Gastrocnemius medialis (tissue), 4 donors: Measurements from ENCODE around the gene ANKS1B. TPM values are rescaled to one million over a fixed set of nuclear protein-coding genes. Genes with fewer than 3 reads are reported as not detected.

ENCODE experiments used
- ATAC-seq, 2 donors: fragments of 150-250 bp; one replicate each; pipeline ENCODE4 v1.9.1; 2016
- DNase-seq, 2 donors: peaks; one replicate each; pipeline ENCODE4 v3.0.0-alpha.2; 2019
- H3K27ac ChIP-seq, 4 donors: fragments of 200-600 bp; sonication (generic); 1 replicate in 1 of 4; 2 replicates in 3 of 4; pipeline ENCODE4 v1.5.1; 2016 to 2018; ENCODE audit warnings: mild to moderate bottlenecking in 2 of 4, moderate library complexity in 1 of 4
- H3K27me3 ChIP-seq, 3 donors: fragments of 200-600 bp; sonication (generic) in 2 of 3; 1 replicate in 1 of 3; 2 replicates in 2 of 3; pipeline versions ENCODE4 v1.5.1 to v1.6.0; 2016 to 2019; ENCODE audit warnings: mild to moderate bottlenecking in 1 of 3, moderate library complexity in 1 of 3
- H3K36me3 ChIP-seq, 2 donors: fragments of 200-600 bp; sonication (generic) in 1 of 2; one replicate each; pipeline ENCODE4 v1.5.1; 2017 to 2018
- H3K4me1 ChIP-seq, 2 donors: fragments of 200-600 bp; sonication (generic) in 1 of 2; one replicate each; pipeline ENCODE4 v1.5.1; 2016 to 2017; ENCODE audit warnings: mild to moderate bottlenecking in 2 of 2
- H3K4me3 ChIP-seq, 4 donors: fragments of 200-600 bp; sonication (generic) in 3 of 4; 1 replicate in 1 of 4; 2 replicates in 3 of 4; pipeline ENCODE4 v1.5.1; 2016 to 2019; ENCODE audit warnings: mild to moderate bottlenecking in 2 of 4
- H3K9me3 ChIP-seq, 3 donors: fragments of 200-600 bp; sonication (generic) in 2 of 3; 1 replicate in 1 of 3; 2 replicates in 2 of 3; pipeline ENCODE4 v1.5.1; 2016 to 2019
- POLR2A ChIP-seq, 2 donors: fragments of 450-650 bp; IDR thresholded peaks; one replicate each; pipeline ENCODE4 v1.6.1; 2017; ENCODE audit warnings: antibody characterized with exemption in 2 of 2, mild to moderate bottlenecking in 2 of 2, moderate library complexity in 2 of 2
- in situ Hi-C, 4 donors: fragments of 200-750 bp; cut with MboI; loops; one replicate each; pipeline versions ENCODE4 v1.15.0 to v1.8.0; 2017; ENCODE audit warnings: low sequenced_read_pairs in 4 of 4
- intact Hi-C: fragments of 100-400 bp; cut with DNase I; formaldehyde crosslinking; loops from one replicate; pipeline ENCODE4 v1.15.1; 2023; ENCODE audit warnings: low total_unique reads
- total RNA-seq, 4 donors: library from RNA; depleted of rRNA; stranded (reverse); fragments of >200 nt; gene quantifications; one replicate each; pipeline versions ENCODE4 v1.1.0 to v1.2.3, GENCODE V29; 2016
- TF ChIP-seq, protein P1 (sequence below), 5 experiments: fragments of 450-650 bp in 3 of 5; fragments of 200-600 bp in 2 of 5; sonication (generic) in 2 of 5; IDR thresholded peaks in 4 of 5; conservative IDR thresholded peaks in 1 of 5; 1 replicate in 4 of 5; 2 replicates in 1 of 5; pipeline ENCODE4 v1.5.1; 2016 to 2019; ENCODE audit warnings: antibody characterized with exemption in 5 of 5, mild to moderate bottlenecking in 3 of 5, moderate library complexity in 3 of 5

Gene ANKS1B
- total RNA-seq, 4 donors from 2014 or later = 3.9 to 14.5 (median 5.7) TPM

DNA sequence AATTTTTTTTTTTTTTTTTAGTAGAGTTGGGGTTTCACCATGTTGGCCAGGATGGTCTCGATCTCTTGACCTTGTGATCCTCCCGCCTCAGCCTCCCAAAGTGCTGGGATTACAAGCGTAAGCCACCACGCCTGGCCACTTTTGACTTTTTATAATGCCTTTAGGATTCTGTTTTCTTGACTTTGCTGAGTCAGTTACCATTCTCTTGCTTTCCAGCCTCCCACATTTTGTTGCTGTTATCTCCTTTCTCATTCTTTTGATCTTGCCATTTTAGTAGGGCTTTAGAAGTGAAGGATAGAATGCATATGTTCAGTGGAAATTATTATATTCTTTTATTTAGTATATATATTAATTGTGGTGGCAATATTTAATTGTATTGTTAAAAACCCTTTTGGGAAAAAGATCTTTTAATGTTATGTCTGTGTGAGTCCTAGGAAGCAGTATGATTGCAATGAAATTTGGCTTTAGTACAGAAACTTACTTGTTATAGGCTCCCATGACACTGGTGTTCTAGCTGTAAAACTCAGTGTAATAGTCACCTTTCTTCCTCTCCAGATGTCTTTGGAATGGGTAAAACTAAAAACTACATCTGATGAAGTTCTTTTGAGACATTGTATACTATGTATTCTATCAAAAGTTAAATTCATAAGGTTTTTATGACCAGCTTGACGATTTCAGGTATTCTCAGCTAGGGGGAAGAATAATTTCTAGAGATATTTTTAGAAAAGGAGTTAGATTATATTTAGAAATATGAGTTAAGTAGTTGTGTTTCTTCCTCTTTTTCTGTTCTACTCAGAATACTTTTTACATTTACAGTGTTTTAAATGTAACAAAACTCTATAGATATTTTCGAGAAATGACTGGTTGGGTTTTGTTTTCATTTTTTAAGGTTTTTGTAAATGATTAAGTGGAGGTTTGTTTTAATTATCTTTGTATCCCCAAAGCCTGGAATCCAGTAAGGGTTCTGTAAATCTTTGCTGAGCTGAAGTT is 1264.9 kb downstream of the ANKS1B start:
- DNase-seq (no peak), ATAC-seq (no peak)
- in situ Hi-C loops (loop anchor here in 2 of 4 donors (25.0 kb wide), 1 partner anchor 267 kb away; no protein-coding TSS in a partner anchor), intact Hi-C loops (no loop called here)
- Histone ChIP-seq H3K27ac (no peak overlapping the region), H3K9me3 (no peaks in the 10 kb centered on the region), H3K4me3 (no peak overlapping the region), H3K36me3 (peaks cover 0 to 21% of the 10 kb centered on the region in 2 donors), H3K4me1 (no peaks in the 10 kb centered on the region), H3K27me3 (no peaks in the 10 kb centered on the region)
- TF ChIP-seq POLR2A (IDR thresholded peaks at IDR 0.05) = no peak
- TF ChIP-seq, protein P1, sequence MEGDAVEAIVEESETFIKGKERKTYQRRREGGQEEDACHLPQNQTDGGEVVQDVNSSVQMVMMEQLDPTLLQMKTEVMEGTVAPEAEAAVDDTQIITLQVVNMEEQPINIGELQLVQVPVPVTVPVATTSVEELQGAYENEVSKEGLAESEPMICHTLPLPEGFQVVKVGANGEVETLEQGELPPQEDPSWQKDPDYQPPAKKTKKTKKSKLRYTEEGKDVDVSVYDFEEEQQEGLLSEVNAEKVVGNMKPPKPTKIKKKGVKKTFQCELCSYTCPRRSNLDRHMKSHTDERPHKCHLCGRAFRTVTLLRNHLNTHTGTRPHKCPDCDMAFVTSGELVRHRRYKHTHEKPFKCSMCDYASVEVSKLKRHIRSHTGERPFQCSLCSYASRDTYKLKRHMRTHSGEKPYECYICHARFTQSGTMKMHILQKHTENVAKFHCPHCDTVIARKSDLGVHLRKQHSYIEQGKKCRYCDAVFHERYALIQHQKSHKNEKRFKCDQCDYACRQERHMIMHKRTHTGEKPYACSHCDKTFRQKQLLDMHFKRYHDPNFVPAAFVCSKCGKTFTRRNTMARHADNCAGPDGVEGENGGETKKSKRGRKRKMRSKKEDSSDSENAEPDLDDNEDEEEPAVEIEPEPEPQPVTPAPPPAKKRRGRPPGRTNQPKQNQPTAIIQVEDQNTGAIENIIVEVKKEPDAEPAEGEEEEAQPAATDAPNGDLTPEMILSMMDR (IDR thresholded peaks at IDR 0.05 in 4 of 5, conservative IDR thresholded peaks at IDR 0.05 in 1 of 5) = no peak

DNA sequence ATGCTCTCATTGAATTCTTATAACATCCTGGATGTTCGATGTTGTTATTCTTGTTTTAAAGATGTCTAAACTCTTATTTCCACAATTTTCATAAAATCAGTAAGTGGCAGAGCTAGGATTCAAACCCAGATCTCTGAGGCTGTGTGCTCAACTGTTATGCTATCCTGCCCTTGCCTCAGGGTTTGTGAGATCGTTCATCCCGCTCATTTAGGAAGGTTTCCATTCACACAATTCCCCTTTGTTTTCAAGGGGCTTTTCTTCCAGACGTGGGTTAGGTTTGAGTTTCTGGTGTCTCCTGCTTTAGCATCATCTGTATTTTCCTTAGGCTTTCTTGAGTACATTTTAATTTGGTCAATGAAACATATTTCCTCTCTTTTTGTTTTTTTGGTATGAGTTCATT is 1270.3 kb downstream of the ANKS1B start:
- Histone ChIP-seq H3K9me3 (no peaks in the 10 kb centered on the region), H3K27me3 (no peaks in the 10 kb centered on the region), H3K4me1 (no peaks in the 10 kb centered on the region), H3K36me3 (peaks cover 0 to 23% of the 10 kb centered on the region in 2 donors), H3K27ac (no peak overlapping the region), H3K4me3 (no peak overlapping the region)
- in situ Hi-C loops = loop anchor here in 2 of 4 donors (25.0 kb wide), 1 partner anchor 273 kb away; no protein-coding TSS in a partner anchor
- TF ChIP-seq POLR2A (IDR thresholded peaks at IDR 0.05) = no peak
- TF ChIP-seq, protein P1 (IDR thresholded peaks at IDR 0.05 in 4 of 5, conservative IDR thresholded peaks at IDR 0.05 in 1 of 5) = no peak
- DNase-seq (no peak), ATAC-seq (no peak)
- intact Hi-C loops = no loop called here

DNA sequence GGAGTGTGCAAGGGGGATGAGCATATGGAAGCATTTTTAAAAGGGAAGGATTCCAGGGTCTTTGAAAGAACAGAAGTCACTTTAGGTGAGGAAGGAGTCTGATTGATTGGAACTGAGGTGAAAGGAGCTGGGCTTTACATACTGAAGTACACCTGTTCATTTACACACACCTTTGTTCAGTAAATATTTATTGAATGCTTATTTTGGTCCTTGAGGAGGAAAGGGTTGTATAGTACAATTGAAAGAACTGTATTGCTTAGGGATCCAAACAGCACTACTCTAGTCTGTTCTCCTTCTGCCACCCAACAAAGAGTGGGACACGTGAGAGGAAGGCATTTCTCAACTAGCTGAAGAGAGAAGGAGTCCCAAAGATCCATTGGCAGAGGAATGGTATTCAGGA is 1275.7 kb downstream of the ANKS1B start:
- TF ChIP-seq POLR2A (IDR thresholded peaks at IDR 0.05) = no peak
- TF ChIP-seq, protein P1 (IDR thresholded peaks at IDR 0.05 in 4 of 5, conservative IDR thresholded peaks at IDR 0.05 in 1 of 5) = no peak
- no peak overlapping the region for H3K27ac ChIP-seq
- no peak overlapping the region for H3K4me3 ChIP-seq
- intact Hi-C loops (no loop called here), in situ Hi-C loops (loop anchor here in 2 of 4 donors (25.0 kb wide), 1 partner anchor 278 kb away; no protein-coding TSS in a partner anchor)
- ATAC-seq = no peak
- H3K9me3 ChIP-seq = no peaks in the 10 kb centered on the region
- H3K36me3 ChIP-seq = peaks cover 0 to 50% of the 10 kb centered on the region in 2 donors
- H3K4me1 ChIP-seq = no peaks in the 10 kb centered on the region
- no peak for DNase-seq
- H3K27me3 ChIP-seq = no peaks in the 10 kb centered on the region

DNA sequence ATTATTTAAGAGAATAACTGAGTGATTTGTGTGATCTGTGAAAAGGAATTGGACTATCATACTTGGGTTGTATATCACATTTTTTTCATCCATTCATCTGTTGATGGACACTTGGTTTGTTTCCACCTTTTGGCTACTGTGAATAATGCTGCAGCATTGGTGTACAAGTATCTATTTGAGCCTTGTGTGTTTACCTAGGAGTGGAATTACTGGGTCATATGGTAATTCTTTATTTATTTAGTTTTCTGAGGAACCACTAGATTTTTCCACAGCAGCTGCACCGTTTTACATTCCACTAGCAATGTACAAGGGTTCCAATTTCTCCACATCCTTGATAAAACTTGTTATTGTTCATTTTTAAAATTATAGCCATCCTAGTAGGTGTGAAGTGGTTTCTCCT is 1283.6 kb downstream of the ANKS1B start:
- DNase-seq (no peak), ATAC-seq (no peak)
- Histone ChIP-seq H3K27me3 (no peaks in the 10 kb centered on the region), H3K36me3 (peaks cover 0 to 16% of the 10 kb centered on the region in 2 donors), H3K4me3 (no peak overlapping the region), H3K4me1 (peaks cover 5 to 6% of the 10 kb centered on the region in 2 donors), H3K27ac (no peak overlapping the region), H3K9me3 (no peaks in the 10 kb centered on the region)
- in situ Hi-C loops = loop anchor here in 2 of 4 donors (25.0 kb wide), 1 partner anchor 286 kb away; no protein-coding TSS in a partner anchor
- no peak for TF ChIP-seq POLR2A (IDR thresholded peaks at IDR 0.05)
- TF ChIP-seq, protein P1 (IDR thresholded peaks at IDR 0.05 in 4 of 5, conservative IDR thresholded peaks at IDR 0.05 in 1 of 5) = no peak
- intact Hi-C loops = no loop called here
